ENCODE data around the gene ZNF410. TPM values are rescaled to one million over a fixed set of nuclear protein-coding genes. Genes with fewer than 3 reads are reported as not detected.
A peak's percentile ranks its signal among the peaks of the same experiment; 100 is the strongest.

Gene ZNF410
- total and polyA plus RNA-seq, 2 of the 8 experiments (the other 6 are each of a cell fraction or from before 2014, with no cell fraction given) = 11.2 to 18.9 TPM

GRCh38 chr14:73886449-73887317, at the start of gene ZNF410 (continued):
- no peak for TF ChIP-seq KDM1A (IDR thresholded peaks at IDR 0.05; ENCODE audit: borderline replicate concordance, low read length)
- TF ChIP-seq KDM5A (IDR thresholded peaks at IDR 0.05; ENCODE audit: low read length) = 0 out of 2 replicates have a peak, but pooled peaks have one; percentile 2
- peak; percentile 85 for TF ChIP-seq ASH2L (IDR thresholded peaks at IDR 0.05; ENCODE audit: low read length)
- TF ChIP-seq CHD2 (IDR thresholded peaks at IDR 0.05; ENCODE audit: low read length) = 0 out of 2 replicates have a peak, but pooled peaks have one; percentile 16
- TF ChIP-seq TBP (IDR thresholded peaks at IDR 0.05; ENCODE audit: low read depth, low read length) = peak; percentile 73
- TF ChIP-seq, protein P1, sequence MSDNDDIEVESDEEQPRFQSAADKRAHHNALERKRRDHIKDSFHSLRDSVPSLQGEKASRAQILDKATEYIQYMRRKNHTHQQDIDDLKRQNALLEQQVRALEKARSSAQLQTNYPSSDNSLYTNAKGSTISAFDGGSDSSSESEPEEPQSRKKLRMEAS (IDR thresholded peaks at IDR 0.05) = peak; percentile 41
- TF ChIP-seq CREB1 (IDR thresholded peaks at IDR 0.05) = peak; percentile 90
- TF ChIP-seq JUND (IDR thresholded peaks at IDR 0.05; ENCODE audit: low read length) = peak; percentile 57; the same call in 1 of the 2 replicates
- 0 out of 2 replicates have a peak, but pooled peaks have one; percentile 32 for TF ChIP-seq JUN (IDR thresholded peaks at IDR 0.05; ENCODE audit: low read depth, low read length)
- peak; percentile 84 for TF ChIP-seq EGR1 (IDR thresholded peaks at IDR 0.05; ENCODE audit: borderline replicate concordance, low read depth, low read length)
- TF ChIP-seq KDM4A (IDR thresholded peaks at IDR 0.05; ENCODE audit: low read depth, low read length, severe bottlenecking) = peak; percentile 89
- peak; percentile 27; the same call in 1 of the 2 replicates for TF ChIP-seq E2F6 (IDR thresholded peaks at IDR 0.05)
- TF ChIP-seq SUZ12 (IDR thresholded peaks at IDR 0.05; ENCODE audit: low read length) = peak; percentile 48; the same call in 1 of the 2 replicates
- peak; percentile 93 for TF ChIP-seq ATF2 (IDR thresholded peaks at IDR 0.05; ENCODE audit: low read length)
- peak in 1 of 2 experiments; percentile 16; a peak in 1 of 4 replicates for TF ChIP-seq HDAC2 (IDR thresholded peaks at IDR 0.05; ENCODE audit: borderline replicate concordance in 1 of 2, low read depth in 2 of 2, low read length in 2 of 2)
- 0 out of 2 replicates have a peak, but pooled peaks have one; percentile 62 for TF ChIP-seq YY1 (IDR thresholded peaks at IDR 0.05; ENCODE audit: low read depth, low read length)
- peak; percentile 68 for TF ChIP-seq PHF8 (conservative IDR thresholded peaks at IDR 0.05; ENCODE audit: low read depth, low read length)
- TF ChIP-seq TCF12 (IDR thresholded peaks at IDR 0.05; ENCODE audit: low read depth, low read length) = no peak
- TF ChIP-seq RAD21 (IDR thresholded peaks at IDR 0.05 in 1 of 2, conservative IDR thresholded peaks at IDR 0.05 in 1 of 2; ENCODE audit: low read depth in 2 of 2, low read length in 2 of 2) = no peak
- peak; percentile 38 to 60 for TF ChIP-seq POLR2A (IDR thresholded peaks at IDR 0.05; ENCODE audit: control extremely low read depth in 1 of 2, low read depth in 2 of 2, low read length in 2 of 2)
- TF ChIP-seq TAF1 (IDR thresholded peaks at IDR 0.05; ENCODE audit: low read depth, low read length) = peak; percentile 66; the same call in 1 of the 2 replicates

Measured in H1 (cell line).